Measurements from ENCODE around the gene SGIP1. TPM values are rescaled to one million over a fixed set of nuclear protein-coding genes. Genes with fewer than 3 reads are reported as not detected.

The SGIP1 gene
- total RNA-seq, 3 donors from 2014 or later = 3.1 to 6.6 (median 3.5) TPM

DNA sequence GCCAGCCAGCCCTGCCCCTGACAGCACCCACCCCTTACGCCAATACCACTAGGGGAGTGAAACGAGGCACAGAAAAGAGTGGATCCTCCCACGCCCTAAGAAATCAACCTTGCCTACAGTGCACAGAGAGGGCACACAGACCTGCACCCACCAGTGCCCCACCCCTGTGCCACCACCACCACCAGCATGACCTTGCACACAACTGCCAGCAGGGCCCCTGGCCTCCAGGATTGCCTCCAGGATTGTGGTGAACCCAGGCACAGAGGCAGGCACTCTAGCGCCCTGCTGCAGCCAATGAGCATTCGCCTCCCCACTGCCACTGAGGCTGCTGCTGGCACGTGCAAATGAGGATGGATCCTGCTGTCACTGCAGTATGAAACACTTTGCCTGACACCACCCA, 23.5 kb upstream of the SGIP1 start:
- Histone ChIP-seq H3K9me3 (no peaks in the 10 kb centered on the region), H3K4me1 (no peaks in the 10 kb centered on the region), H3K27ac (no peak overlapping the region), H3K36me3 (no peaks in the 10 kb centered on the region), H3K27me3 (no peaks in the 10 kb centered on the region), H3K4me3 (no peak overlapping the region)
- DNase-seq (ENCODE audit: low spot score in 2 of 2) = no peak
- intact Hi-C loops (cut with DNase I; ENCODE audit: low total_unique reads) = loop anchor here (10.0 kb wide), 1 partner anchor 2004 kb away; no protein-coding TSS in a partner anchor
- TF ChIP-seq, protein P1, sequence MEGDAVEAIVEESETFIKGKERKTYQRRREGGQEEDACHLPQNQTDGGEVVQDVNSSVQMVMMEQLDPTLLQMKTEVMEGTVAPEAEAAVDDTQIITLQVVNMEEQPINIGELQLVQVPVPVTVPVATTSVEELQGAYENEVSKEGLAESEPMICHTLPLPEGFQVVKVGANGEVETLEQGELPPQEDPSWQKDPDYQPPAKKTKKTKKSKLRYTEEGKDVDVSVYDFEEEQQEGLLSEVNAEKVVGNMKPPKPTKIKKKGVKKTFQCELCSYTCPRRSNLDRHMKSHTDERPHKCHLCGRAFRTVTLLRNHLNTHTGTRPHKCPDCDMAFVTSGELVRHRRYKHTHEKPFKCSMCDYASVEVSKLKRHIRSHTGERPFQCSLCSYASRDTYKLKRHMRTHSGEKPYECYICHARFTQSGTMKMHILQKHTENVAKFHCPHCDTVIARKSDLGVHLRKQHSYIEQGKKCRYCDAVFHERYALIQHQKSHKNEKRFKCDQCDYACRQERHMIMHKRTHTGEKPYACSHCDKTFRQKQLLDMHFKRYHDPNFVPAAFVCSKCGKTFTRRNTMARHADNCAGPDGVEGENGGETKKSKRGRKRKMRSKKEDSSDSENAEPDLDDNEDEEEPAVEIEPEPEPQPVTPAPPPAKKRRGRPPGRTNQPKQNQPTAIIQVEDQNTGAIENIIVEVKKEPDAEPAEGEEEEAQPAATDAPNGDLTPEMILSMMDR (IDR thresholded peaks at IDR 0.05) = no peak
- TF ChIP-seq POLR2AphosphoS5 (IDR thresholded peaks at IDR 0.05) = no peak

DNA sequence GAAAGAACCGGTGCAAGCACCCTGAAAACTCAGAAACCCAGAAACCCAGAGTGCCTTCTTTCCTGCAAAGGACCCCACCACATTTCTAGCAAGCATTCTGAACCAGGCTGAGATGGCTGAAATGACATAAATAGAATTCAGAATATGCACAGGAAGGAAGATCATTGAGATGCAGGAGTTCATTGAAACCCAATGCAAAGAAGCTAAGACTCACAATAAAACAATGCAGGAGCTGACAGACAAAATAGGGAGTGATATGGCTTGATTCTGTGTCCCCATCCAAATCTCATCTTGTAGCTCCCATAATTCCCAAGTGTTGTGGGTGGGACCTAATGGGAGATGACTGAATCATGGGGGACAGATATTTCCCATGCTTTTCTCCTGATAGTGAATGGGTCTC, 22.8 kb upstream of the SGIP1 start:
- no peak for DNase-seq (ENCODE audit: low spot score in 2 of 2)
- intact Hi-C loops (cut with DNase I; ENCODE audit: low total_unique reads) = loop anchor here (10.0 kb wide), 1 partner anchor 2004 kb away; no protein-coding TSS in a partner anchor
- H3K4me3 ChIP-seq = no peak overlapping the region
- H3K27ac ChIP-seq = no peak overlapping the region
- no peaks in the 10 kb centered on the region for H3K36me3 ChIP-seq
- H3K27me3 ChIP-seq = no peaks in the 10 kb centered on the region
- no peaks in the 10 kb centered on the region for H3K9me3 ChIP-seq
- H3K4me1 ChIP-seq = no peaks in the 10 kb centered on the region
- TF ChIP-seq, protein P1 (IDR thresholded peaks at IDR 0.05) = no peak
- no peak for TF ChIP-seq POLR2AphosphoS5 (IDR thresholded peaks at IDR 0.05)
- no peak for TF ChIP-seq POLR2A (IDR thresholded peaks at IDR 0.05)

DNA sequence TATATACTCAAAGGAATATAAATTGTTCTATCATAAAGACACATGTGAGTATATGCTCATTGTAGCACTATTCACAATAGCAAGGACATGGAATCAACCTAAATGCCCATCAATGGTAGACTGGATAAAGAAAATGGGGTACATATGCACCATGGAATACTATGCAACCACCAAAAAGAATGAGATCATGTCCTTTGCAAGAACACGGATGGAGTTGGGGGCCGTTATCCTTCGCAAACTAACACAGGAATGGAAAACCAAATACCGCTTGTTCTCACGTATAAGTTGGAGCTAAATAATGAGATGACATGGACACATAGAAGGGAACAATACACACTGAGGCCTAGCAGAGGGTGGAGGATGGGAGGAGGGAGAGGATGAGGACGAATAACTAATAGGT, 16.0 kb upstream of the SGIP1 start:
- no peak for DNase-seq (ENCODE audit: low spot score in 2 of 2)
- H3K27me3 ChIP-seq = no peaks in the 10 kb centered on the region
- intact Hi-C loops (cut with DNase I; ENCODE audit: low total_unique reads) = loop anchor here (10.0 kb wide), 1 partner anchor 1997 kb away; no protein-coding TSS in a partner anchor
- H3K9me3 ChIP-seq = no peaks in the 10 kb centered on the region
- H3K4me1 ChIP-seq = no peaks in the 10 kb centered on the region
- no peaks in the 10 kb centered on the region for H3K36me3 ChIP-seq
- TF ChIP-seq POLR2A (IDR thresholded peaks at IDR 0.05) (no peak), POLR2AphosphoS5 (IDR thresholded peaks at IDR 0.05) (no peak)
- TF ChIP-seq, protein P1 (IDR thresholded peaks at IDR 0.05) = no peak
- H3K27ac ChIP-seq = no peak overlapping the region
- no peak overlapping the region for H3K4me3 ChIP-seq

DNA sequence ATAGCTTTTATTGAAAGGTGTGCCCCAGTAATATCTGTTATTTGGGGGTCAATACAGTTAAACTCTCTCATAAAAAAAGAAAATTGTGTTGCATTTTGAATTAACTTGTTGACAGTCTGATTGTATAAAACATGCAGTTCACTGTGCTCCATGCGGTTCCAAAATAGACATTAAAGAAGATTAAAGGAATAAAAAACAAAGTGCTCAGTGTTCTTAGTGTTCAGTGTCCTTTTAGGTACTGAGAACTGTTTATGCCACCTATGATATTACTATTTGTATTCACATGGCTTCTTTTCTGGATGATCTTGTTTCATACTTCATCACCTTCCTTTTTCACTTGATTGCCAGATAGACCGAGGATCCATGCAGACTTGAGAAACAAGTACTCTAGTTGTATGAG, 15.3 kb upstream of the SGIP1 start:
- Histone ChIP-seq H3K4me1 (no peaks in the 10 kb centered on the region), H3K27me3 (no peaks in the 10 kb centered on the region), H3K4me3 (no peak overlapping the region), H3K36me3 (no peaks in the 10 kb centered on the region), H3K27ac (no peak overlapping the region), H3K9me3 (no peaks in the 10 kb centered on the region)
- TF ChIP-seq, protein P1 (IDR thresholded peaks at IDR 0.05) = no peak
- TF ChIP-seq POLR2AphosphoS5 (IDR thresholded peaks at IDR 0.05) (no peak), POLR2A (IDR thresholded peaks at IDR 0.05) (no peak)
- no peak for DNase-seq (ENCODE audit: low spot score in 2 of 2)
- intact Hi-C loops (cut with DNase I; ENCODE audit: low total_unique reads) = loop anchor here (10.0 kb wide), 1 partner anchor 1996 kb away; no protein-coding TSS in a partner anchor

DNA sequence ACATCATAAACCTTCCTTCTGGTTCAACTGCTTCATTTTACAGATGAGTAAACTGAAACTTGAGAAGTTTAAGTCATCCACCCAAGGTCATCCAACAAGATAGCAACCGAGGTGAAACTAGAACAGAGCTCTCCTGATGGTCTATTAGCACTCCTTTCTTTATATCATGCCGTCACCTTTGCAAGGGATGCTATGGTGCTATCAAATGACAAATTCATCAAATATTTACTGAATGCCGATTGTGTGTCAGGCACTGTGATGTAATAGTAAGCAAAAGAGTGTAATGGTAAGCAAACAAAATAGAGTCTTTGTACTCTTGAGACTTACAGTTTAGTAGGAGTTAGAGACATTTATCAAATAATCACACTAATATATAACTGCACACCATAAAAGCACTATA, 14.0 kb upstream of the SGIP1 start:
- H3K27ac ChIP-seq = no peak overlapping the region
- TF ChIP-seq POLR2AphosphoS5 (IDR thresholded peaks at IDR 0.05) (no peak), POLR2A (IDR thresholded peaks at IDR 0.05) (no peak)
- TF ChIP-seq, protein P1 (IDR thresholded peaks at IDR 0.05) = no peak
- DNase-seq (ENCODE audit: low spot score in 2 of 2) = no peak
- no peaks in the 10 kb centered on the region for H3K36me3 ChIP-seq
- no peaks in the 10 kb centered on the region for H3K4me1 ChIP-seq
- H3K4me3 ChIP-seq = no peak overlapping the region
- intact Hi-C loops (cut with DNase I; ENCODE audit: low total_unique reads) = loop anchor here (10.0 kb wide), 1 partner anchor 1995 kb away; no protein-coding TSS in a partner anchor
- H3K27me3 ChIP-seq = no peaks in the 10 kb centered on the region
- no peaks in the 10 kb centered on the region for H3K9me3 ChIP-seq
